Thymus (tissue), 11 donors: ENCODE data around the gene TAS2R1. TPM values are rescaled to one million over a fixed set of nuclear protein-coding genes. Genes with fewer than 3 reads are reported as not detected.

ENCODE experiments used
- DNase-seq, 9 donors: peaks; one replicate each; pipeline ENCODE4 v3.0.0-alpha.2; 2013; ENCODE audit warnings: low spot score in 9 of 9, low read depth in 6 of 9, missing footprints in 1 of 9
- H3K27ac ChIP-seq, 2 donors: one replicate each; pipeline ENCODE4 v1.5.1; 2013; ENCODE audit warnings: control low read depth in 1 of 2, low read depth in 1 of 2, low read length in 1 of 2, mild to moderate bottlenecking in 1 of 2, moderate library complexity in 1 of 2
- H3K27me3 ChIP-seq, 2 donors: one replicate each; pipeline ENCODE4 v1.5.1; 2013; ENCODE audit warnings: low read length in 1 of 2; ENCODE audit not compliant: control insufficient read depth in 2 of 2, insufficient read depth in 1 of 2
- H3K36me3 ChIP-seq, 2 donors: one replicate each; pipeline ENCODE4 v1.5.1; 2013; ENCODE audit warnings: low read length in 1 of 2, mild to moderate bottlenecking in 1 of 2, moderate library complexity in 1 of 2; ENCODE audit not compliant: control insufficient read depth in 2 of 2, insufficient read depth in 2 of 2
- H3K4me1 ChIP-seq, 2 donors: one replicate each; pipeline ENCODE4 v1.5.1; 2013; ENCODE audit warnings: low read length in 2 of 2; ENCODE audit not compliant: control insufficient read depth in 2 of 2, insufficient read depth in 2 of 2
- H3K4me3 ChIP-seq, 2 donors: one replicate each; pipeline ENCODE4 v1.5.1; 2013; ENCODE audit warnings: low read length in 2 of 2, control low read depth in 1 of 2, mild to moderate bottlenecking in 1 of 2
- H3K9me3 ChIP-seq, 2 donors: one replicate each; pipeline ENCODE4 v1.5.1; 2013; ENCODE audit warnings: low read length in 1 of 2, mild to moderate bottlenecking in 1 of 2; ENCODE audit not compliant: control insufficient read depth in 2 of 2, insufficient read depth in 1 of 2
- WGBS: extraction: QIAGEN DNeasy Blood & Tissue Kit; methylation state at CpG from one replicate; pipeline ENCODE4 v1.1.7; 2013; 5-methylcytosine and 5-hydroxymethylcytosine counted together
- polyA plus RNA-seq: library from polyadenylated mRNA; stranded (reverse); fragments of 200-250 nt; gene quantifications from one replicate; pipeline ENCODE4 v1.2.3, GENCODE V29; 2013
- total RNA-seq: library from RNA; stranded (reverse); fragments of 120-200 nt; gene quantifications from one replicate; pipeline ENCODE4 v1.2.4, GENCODE V29; 2013
- donor health status: healthy.

Gene TAS2R1
- total and polyA plus RNA-seq, 2 donors, result 0.05 TPM; not detected in 1

- Histone ChIP-seq H3K4me1 (no peaks in the 10 kb centered on the region), H3K27ac (no peak overlapping the region), H3K27me3 (no peaks in the 10 kb centered on the region), H3K4me3 (no peak overlapping the region), H3K36me3 (no peaks in the 10 kb centered on the region), H3K9me3 (no peaks in the 10 kb centered on the region)
- 83% methylated on average over 2 of the region's 2 CpGs for WGBS
- no peak for DNase-seq
Measured at GRCh38 chr5:9582406-9582805, 47.7 kb downstream of the TAS2R1 start.

Other genes starting within 250 kb of the TAS2R1 start
- gene SEMA5A, start 84.3 kb downstream of the TAS2R1 start, total RNA-seq, result 2.5 TPM
- gene SEMA5A, start 84.3 kb downstream of the TAS2R1 start, polyA plus RNA-seq, result 1.2 TPM